ENCODE results near the gene SLC4A5. TPM values are rescaled to one million over a fixed set of nuclear protein-coding genes. Genes with fewer than 3 reads are reported as not detected.
"Not testable (repeated sequence)": the region's sequence is repeated elsewhere in the genome, so short reads cannot be mapped to it uniquely, and the experiment has no call there.

The SLC4A5 gene
- total RNA-seq, 1 donor from 2014 or later = 1.8 TPM

DNA sequence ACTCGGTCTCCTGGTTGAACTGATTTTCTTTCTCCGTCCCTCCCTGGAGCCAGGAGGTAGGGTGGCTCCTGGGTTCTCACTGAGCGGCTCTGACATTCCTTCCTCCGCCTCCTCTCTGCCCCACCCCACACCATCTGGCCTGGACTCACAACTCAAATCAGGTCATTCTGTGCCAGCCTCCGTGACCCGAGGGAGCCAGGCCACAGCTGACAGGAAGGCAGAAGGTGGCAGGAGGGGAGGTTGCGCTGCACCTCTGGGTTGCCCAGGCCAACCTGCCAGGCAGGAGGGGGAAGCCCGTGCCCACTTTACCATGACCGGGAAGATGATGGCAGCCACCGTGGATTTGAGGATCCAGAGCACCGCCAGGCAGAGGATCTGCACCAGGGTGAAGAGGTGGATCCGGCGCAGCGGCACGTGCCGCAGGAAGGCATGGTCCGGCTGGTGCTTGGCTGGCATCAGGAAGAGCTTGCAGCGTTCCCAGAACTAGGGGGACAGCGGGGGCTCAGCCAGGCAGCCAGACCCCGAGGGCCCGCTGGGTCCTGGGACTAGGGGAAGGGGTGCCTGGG, 116.5 kb downstream of the SLC4A5 start:
- Mint-ChIP-seq H3K9me3 (no peaks in the 10 kb centered on the region), H3K27ac (no peak overlapping the region), H3K36me3 (ENCODE audit: low read depth) (peaks cover 9% of the 10 kb centered on the region), H3K4me3 (ENCODE audit: low read depth) (no peak overlapping the region), H3K4me1 (ENCODE audit: low read depth) (peaks cover 3% of the 10 kb centered on the region), H3K27me3 (ENCODE audit: low read depth) (no peaks in the 10 kb centered on the region)
- intact Hi-C loops (cut with micrococcal nuclease) = no loop called here
- no peak for DNase-seq (ENCODE audit: low spot score)

DNA sequence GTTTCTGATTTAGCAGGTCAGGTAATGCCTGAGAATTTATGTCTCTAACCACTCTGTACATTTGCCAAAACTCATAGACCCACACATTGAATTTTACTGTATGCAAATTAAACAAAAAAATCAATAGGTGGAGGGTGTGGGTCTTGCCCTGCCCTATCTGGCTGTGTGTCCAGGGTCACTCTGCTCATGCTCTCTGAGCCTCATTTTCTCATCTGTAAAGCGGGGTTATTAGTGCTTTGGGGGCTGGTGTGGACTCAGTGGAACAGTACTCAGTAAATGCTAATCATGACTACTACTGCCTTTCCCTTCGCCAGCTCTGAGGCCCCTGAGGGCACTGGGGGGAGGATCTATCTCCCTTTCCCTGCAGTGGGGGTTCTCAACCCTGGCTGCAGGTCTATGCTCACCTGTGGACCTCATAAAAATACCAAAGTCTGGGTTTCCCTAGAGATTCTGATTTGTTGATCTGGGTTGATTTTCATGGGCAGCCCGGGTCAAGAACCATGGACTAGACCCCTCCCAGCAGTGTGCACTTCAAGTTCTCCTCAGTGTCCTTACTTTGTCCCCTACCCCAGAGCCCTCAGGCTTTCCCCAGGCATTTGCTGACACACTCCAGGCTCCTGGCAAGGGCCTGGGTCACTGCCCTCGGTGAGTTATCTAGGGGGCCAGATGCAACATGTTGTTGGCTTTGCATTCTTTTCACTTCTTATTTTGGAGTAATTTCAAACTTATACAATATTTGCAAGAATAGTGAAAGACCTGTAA, 117.3 kb downstream of the SLC4A5 start:
- H3K9me3 Mint-ChIP-seq = no peaks in the 10 kb centered on the region
- no peak for DNase-seq (ENCODE audit: low spot score)
- H3K27ac Mint-ChIP-seq = peak overlapping the region; percentile 45
- H3K27me3 Mint-ChIP-seq (ENCODE audit: low read depth) = no peaks in the 10 kb centered on the region
- peaks cover 16% of the 10 kb centered on the region for H3K36me3 Mint-ChIP-seq (ENCODE audit: low read depth)
- no peak overlapping the region for H3K4me3 Mint-ChIP-seq (ENCODE audit: low read depth)
- intact Hi-C loops (cut with micrococcal nuclease) = no loop called here
- H3K4me1 Mint-ChIP-seq (ENCODE audit: low read depth) = peaks cover 3% of the 10 kb centered on the region

DNA sequence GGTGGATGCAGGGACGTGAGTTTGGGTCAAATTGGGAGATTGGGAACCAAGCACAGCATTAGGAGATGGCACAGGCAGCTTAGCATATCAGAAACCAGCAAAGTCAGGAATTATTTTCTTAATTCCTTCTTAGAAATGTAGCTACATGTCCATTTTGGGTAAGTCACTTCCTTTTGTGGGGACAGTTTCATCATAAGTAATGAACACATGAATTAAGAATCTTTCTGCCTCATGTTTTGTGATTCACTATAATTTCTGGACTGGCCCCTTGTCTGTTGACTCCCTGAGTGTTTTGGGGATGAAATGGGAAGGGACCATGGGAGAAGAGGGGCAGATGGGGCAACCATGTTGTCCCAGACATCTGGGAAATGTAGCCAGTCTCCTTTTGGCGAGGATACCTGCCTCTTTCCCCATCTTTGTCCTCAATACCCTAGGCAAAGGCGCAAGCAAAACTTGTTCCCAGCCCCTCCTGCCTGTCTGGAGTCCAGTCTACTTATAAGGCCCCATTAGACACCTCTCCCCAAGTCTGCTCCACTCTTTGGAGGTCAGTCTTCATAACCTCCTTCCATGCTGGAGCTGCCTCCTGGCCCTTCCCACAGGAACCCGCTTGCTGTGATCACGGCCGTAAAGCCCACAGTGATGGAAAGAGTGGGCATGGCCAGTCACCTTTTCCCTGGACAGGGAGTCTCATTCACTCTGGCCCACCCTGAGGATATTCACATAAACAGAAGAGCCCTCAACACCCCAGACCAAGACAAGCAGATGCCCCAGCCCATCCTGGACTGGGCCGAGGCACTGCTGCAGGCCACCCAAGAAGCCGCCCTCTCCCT, 119.1 kb downstream of the SLC4A5 start:
- H3K27ac Mint-ChIP-seq = peak overlapping the region; percentile 56
- peaks cover 3% of the 10 kb centered on the region for H3K4me1 Mint-ChIP-seq (ENCODE audit: low read depth)
- no peaks in the 10 kb centered on the region for H3K27me3 Mint-ChIP-seq (ENCODE audit: low read depth)
- no peaks in the 10 kb centered on the region for H3K9me3 Mint-ChIP-seq
- intact Hi-C loops (cut with micrococcal nuclease) = no loop called here
- H3K36me3 Mint-ChIP-seq (ENCODE audit: low read depth) = peaks cover 27% of the 10 kb centered on the region
- no peak for DNase-seq (ENCODE audit: low spot score)
- no peak overlapping the region for H3K4me3 Mint-ChIP-seq (ENCODE audit: low read depth)

DNA sequence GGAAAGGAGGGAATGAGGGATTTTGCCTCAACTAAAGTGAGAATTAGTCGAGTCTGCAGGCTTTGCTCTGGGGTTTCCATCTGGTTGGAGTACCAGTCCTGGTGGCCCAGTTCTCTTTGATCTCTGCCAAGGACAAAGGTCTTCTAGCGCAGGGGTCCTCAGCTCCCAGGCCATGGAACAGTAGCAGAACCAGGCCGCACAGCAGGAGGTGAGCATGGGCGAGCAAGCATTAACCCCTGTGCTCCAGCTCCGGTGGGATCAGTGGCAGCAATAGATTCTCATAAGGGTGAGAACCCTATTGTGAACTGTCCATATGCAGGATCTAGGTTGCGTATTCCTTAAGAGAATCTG, 120.9 kb downstream of the SLC4A5 start:
- DNase-seq (ENCODE audit: low spot score) = no peak
- H3K4me3 Mint-ChIP-seq (ENCODE audit: low read depth) = no peak overlapping the region
- no peaks in the 10 kb centered on the region for H3K27me3 Mint-ChIP-seq (ENCODE audit: low read depth)
- H3K27ac Mint-ChIP-seq = no peak overlapping the region
- intact Hi-C loops (cut with micrococcal nuclease) = no loop called here
- H3K9me3 Mint-ChIP-seq = no peaks in the 10 kb centered on the region
- peaks cover 43% of the 10 kb centered on the region for H3K36me3 Mint-ChIP-seq (ENCODE audit: low read depth)
- H3K4me1 Mint-ChIP-seq (ENCODE audit: low read depth) = peaks cover 7% of the 10 kb centered on the region

GRCh38 chr2:74221604-74222299, 121.5 kb downstream of the SLC4A5 start:
- intact Hi-C loops (cut with micrococcal nuclease) = no loop called here
- Mint-ChIP-seq H3K4me1 (ENCODE audit: low read depth) (peaks cover 7% of the 10 kb centered on the region), H3K27ac (no peak overlapping the region)

GRCh38 chr2:74221091-74221490, 122.1 kb downstream of the SLC4A5 start:
- no peaks in the 10 kb centered on the region for H3K9me3 Mint-ChIP-seq
- no peak overlapping the region for H3K27ac Mint-ChIP-seq

More at GRCh38 chr2:74221604-74222299, 121.5 kb downstream of the SLC4A5 start:
- H3K27me3 Mint-ChIP-seq (ENCODE audit: low read depth) = no peaks in the 10 kb centered on the region
- no peaks in the 10 kb centered on the region for H3K9me3 Mint-ChIP-seq
- H3K4me3 Mint-ChIP-seq (ENCODE audit: low read depth) = no peak overlapping the region
- H3K36me3 Mint-ChIP-seq (ENCODE audit: low read depth) = peaks cover 48% of the 10 kb centered on the region
- DNase-seq (ENCODE audit: low spot score) = no peak

GRCh38 chr2:74219846-74220486, 123.2 kb downstream of the SLC4A5 start:
- H3K27ac Mint-ChIP-seq = no peak overlapping the region
- no peak for DNase-seq (ENCODE audit: low spot score)
- H3K27me3 Mint-ChIP-seq (ENCODE audit: low read depth) = no peaks in the 10 kb centered on the region
- H3K4me3 Mint-ChIP-seq (ENCODE audit: low read depth) = no peak overlapping the region
- no peaks in the 10 kb centered on the region for H3K9me3 Mint-ChIP-seq
- peaks cover 61% of the 10 kb centered on the region for H3K36me3 Mint-ChIP-seq (ENCODE audit: low read depth)
- H3K4me1 Mint-ChIP-seq (ENCODE audit: low read depth) = peaks cover 8% of the 10 kb centered on the region
- intact Hi-C loops (cut with micrococcal nuclease) = no loop called here

More at GRCh38 chr2:74221091-74221490, 122.1 kb downstream of the SLC4A5 start:
- DNase-seq (ENCODE audit: low spot score) = no peak
- H3K27me3 Mint-ChIP-seq (ENCODE audit: low read depth) = no peaks in the 10 kb centered on the region
- no peak overlapping the region for H3K4me3 Mint-ChIP-seq (ENCODE audit: low read depth)
- intact Hi-C loops (cut with micrococcal nuclease) = no loop called here
- peaks cover 8% of the 10 kb centered on the region for H3K4me1 Mint-ChIP-seq (ENCODE audit: low read depth)
- H3K36me3 Mint-ChIP-seq (ENCODE audit: low read depth) = peaks cover 53% of the 10 kb centered on the region

GRCh38 chr2:74216642-74217041, 126.6 kb downstream of the SLC4A5 start:
- H3K27me3 Mint-ChIP-seq (ENCODE audit: low read depth) = no peaks in the 10 kb centered on the region
- no peak for DNase-seq (ENCODE audit: low spot score)
- H3K27ac Mint-ChIP-seq = no peak overlapping the region
- H3K9me3 Mint-ChIP-seq = no peaks in the 10 kb centered on the region
- H3K4me3 Mint-ChIP-seq (ENCODE audit: low read depth) = no peak overlapping the region
- intact Hi-C loops (cut with micrococcal nuclease) = no loop called here
- H3K36me3 Mint-ChIP-seq (ENCODE audit: low read depth) = peaks cover 81% of the 10 kb centered on the region
- peaks cover 5% of the 10 kb centered on the region for H3K4me1 Mint-ChIP-seq (ENCODE audit: low read depth)

- H3K4me1 Mint-ChIP-seq (ENCODE audit: low read depth); intact Hi-C loops (cut with micrococcal nuclease); DNase-seq (ENCODE audit: low spot score); H3K9me3 Mint-ChIP-seq; H3K4me3 Mint-ChIP-seq (ENCODE audit: low read depth); H3K27ac Mint-ChIP-seq; H3K27me3 Mint-ChIP-seq (ENCODE audit: low read depth): not testable (repeated sequence)
- H3K36me3 Mint-ChIP-seq (ENCODE audit: low read depth) = peaks cover 83% of the 10 kb centered on the region
Measured at GRCh38 chr2:74215771-74216170, 127.4 kb downstream of the SLC4A5 start.

DNA sequence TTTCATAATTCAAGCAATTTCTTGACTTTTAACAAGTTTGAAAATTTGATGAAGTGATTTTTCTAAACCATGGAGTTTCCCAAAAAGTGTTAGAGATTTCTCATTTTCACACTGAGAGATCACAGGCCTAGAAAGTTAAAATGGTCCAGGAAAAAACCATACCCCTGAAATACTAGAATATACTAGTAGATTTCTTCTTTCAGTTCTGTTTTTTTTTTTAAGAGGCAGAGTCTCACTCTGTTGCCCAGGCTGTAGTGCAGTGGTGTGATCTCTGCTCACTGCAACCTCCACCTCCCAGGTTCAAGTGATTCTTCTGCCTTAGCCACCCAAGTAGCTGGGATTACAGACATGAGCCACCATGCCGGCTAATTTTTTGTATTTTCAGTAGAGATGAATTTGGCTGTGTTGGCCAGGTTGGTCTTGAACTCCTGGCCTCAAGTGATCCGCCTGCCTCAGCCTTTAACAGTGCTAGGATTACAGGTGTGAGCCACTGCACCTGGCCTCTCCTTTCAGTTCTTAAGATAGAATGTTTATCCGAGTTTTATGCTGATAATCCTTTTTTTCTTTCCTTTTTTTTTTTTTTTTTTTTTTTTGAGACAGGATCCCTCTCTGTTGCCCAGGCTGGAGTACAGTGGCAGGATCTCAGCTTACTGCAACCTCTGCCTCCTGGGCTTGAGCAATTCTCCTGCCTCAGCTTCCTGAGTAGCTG, 130.4 kb downstream of the SLC4A5 start:
- H3K27me3 Mint-ChIP-seq (ENCODE audit: low read depth) = no peaks in the 10 kb centered on the region
- intact Hi-C loops (cut with micrococcal nuclease) = no loop called here
- H3K36me3 Mint-ChIP-seq (ENCODE audit: low read depth) = peaks cover 86% of the 10 kb centered on the region
- H3K4me3 Mint-ChIP-seq (ENCODE audit: low read depth) = no peak overlapping the region
- no peak for DNase-seq (ENCODE audit: low spot score)
- H3K27ac Mint-ChIP-seq = no peak overlapping the region
- peaks cover 15% of the 10 kb centered on the region for H3K4me1 Mint-ChIP-seq (ENCODE audit: low read depth)
- H3K9me3 Mint-ChIP-seq = no peaks in the 10 kb centered on the region

- peak overlapping the region; percentile 98 for H3K27ac Mint-ChIP-seq
Measured at GRCh38 chr2:74206180-74206688, 137.0 kb downstream of the SLC4A5 start.

More at GRCh38 chr2:74206180-74206688, 137.0 kb downstream of the SLC4A5 start:
- peak; percentile 48 for DNase-seq (ENCODE audit: low spot score)
- intact Hi-C loops (cut with micrococcal nuclease) = loop anchor here (1.0 to 10.0 kb wide), 3 partner anchors 8 to 221 kb away; partner anchors contain the start of genes MOB1A, MTHFD2 and TET3
- Mint-ChIP-seq H3K27me3 (ENCODE audit: low read depth) (no peaks in the 10 kb centered on the region), H3K4me3 (ENCODE audit: low read depth) (peak overlapping the region; percentile 79), H3K4me1 (ENCODE audit: low read depth) (peaks cover 57% of the 10 kb centered on the region), H3K9me3 (no peaks in the 10 kb centered on the region), H3K36me3 (ENCODE audit: low read depth) (peaks cover 90% of the 10 kb centered on the region)
